B cell (primary cell): ENCODE measurements around the gene NCBP3. TPM values are rescaled to one million over a fixed set of nuclear protein-coding genes. Genes with fewer than 3 reads are reported as not detected.

Experiments
- ATAC-seq: fragments of 200-7000 bp; cut with Tn5 transposase; one replicate; pipeline ENCODE4 v1.10.0; 2021; ENCODE audit warnings: low read depth, mild to moderate bottlenecking, moderate number of reproducible peaks, moderate library complexity
- CTCF ChIA-PET: fragments of 350-600 bp; sonication (Branson Sonifier 250); formaldehyde crosslinking; loops from one replicate; lab custom pipeline; 2021; ENCODE audit warnings: antibody characterized with exemption, inconsistent platforms; lab: Charles Lee
- POLR2A ChIA-PET: fragments of 350-600 bp; sonication (Branson Sonifier 250); formaldehyde crosslinking; loops from one replicate; lab custom pipeline; 2021; ENCODE audit warnings: antibody characterized with exemption; lab: Charles Lee
- DNase-seq: peaks from one replicate; pipeline ENCODE4 v3.0.0; 2013
- H2AFZ ChIP-seq: 2 replicates; pipeline ENCODE4 v1.6.1; 2012; ENCODE audit warnings: mild to moderate bottlenecking, low read depth, low read length; ENCODE audit not compliant: insufficient read depth, poor library complexity, severe bottlenecking
- H3K27ac ChIP-seq, 2 donors: 1 replicate in 1 of 2; 2 replicates in 1 of 2; pipeline ENCODE4 v1.5.1; 2012 to 2013; ENCODE audit warnings: low read length in 2 of 2, mild to moderate bottlenecking in 2 of 2, moderate library complexity in 1 of 2
- H3K27me3 ChIP-seq, 4 experiments: fragments of 200-600 bp in 1 of 4; sonication (generic) in 1 of 4; replicated peaks in 1 of 4; 1 replicate in 2 of 4; 2 replicates in 2 of 4; pipeline versions ENCODE4 v1.6.1 to v1.7.0; 2013 to 2016; ENCODE audit warnings: low read length in 3 of 4, mild to moderate bottlenecking in 2 of 4, mixed read lengths in 1 of 4, moderate library complexity in 1 of 4; ENCODE audit not compliant: insufficient read depth in 4 of 4, control insufficient read depth in 3 of 4; ENCODE audit errors: control extremely low read depth in 1 of 4
- H3K36me3 ChIP-seq, 2 experiments: replicated peaks in 1 of 2; 1 replicate in 1 of 2; 2 replicates in 1 of 2; pipeline versions ENCODE4 v1.6.1 to v1.7.1; 2013; ENCODE audit warnings: low read length in 1 of 2; ENCODE audit not compliant: insufficient read depth in 2 of 2, control insufficient read depth in 1 of 2; ENCODE audit errors: control extremely low read depth in 1 of 2, extremely low read depth in 1 of 2
- H3K4me1 ChIP-seq, 2 donors: fragments of 200-600 bp in 1 of 2; sonication (generic) in 1 of 2; 1 replicate in 1 of 2; 2 replicates in 1 of 2; pipeline versions ENCODE4 v1.5.1 to v1.6.1; 2013 to 2017; ENCODE audit warnings: low read length in 2 of 2; ENCODE audit not compliant: control insufficient read depth in 2 of 2, insufficient read depth in 2 of 2
- H3K4me2 ChIP-seq: replicated peaks from 2 replicates; pipeline ENCODE3; 2012; ENCODE audit warnings: mild to moderate bottlenecking, low read depth, low read length; ENCODE audit not compliant: poor library complexity, severe bottlenecking
- H3K4me3 ChIP-seq, 5 experiments: fragments of 200-600 bp in 1 of 5; sonication (generic) in 1 of 5; 1 replicate in 3 of 5; 2 replicates in 2 of 5; pipeline versions ENCODE4 v1.5.1 to v1.7.0; 2011 to 2016; ENCODE audit warnings: low read length in 4 of 5, mild to moderate bottlenecking in 4 of 5, low read depth in 2 of 5, control low read depth in 1 of 5, moderate library complexity in 1 of 5; ENCODE audit not compliant: insufficient read depth in 1 of 5; ENCODE audit errors: control extremely low read depth in 1 of 5, extremely low read depth in 1 of 5
- H3K79me2 ChIP-seq: fragments of 200-600 bp; sonication (generic); one replicate; pipeline ENCODE4 v1.6.0; 2016; ENCODE audit warnings: low read length; ENCODE audit not compliant: control insufficient read depth, insufficient read depth
- H3K9ac ChIP-seq: fragments of 200-600 bp; sonication (generic); 2 replicates; pipeline ENCODE4 v1.6.1; 2017; ENCODE audit warnings: mild to moderate bottlenecking, low read length, moderate library complexity
- H3K9me3 ChIP-seq, 3 donors: one replicate each; pipeline versions ENCODE4 v1.6.1 to v1.7.1; 2013; ENCODE audit warnings: low read length in 2 of 3; ENCODE audit not compliant: control insufficient read depth in 2 of 3, insufficient read depth in 1 of 3; ENCODE audit errors: control extremely low read depth in 1 of 3
- H4K20me1 ChIP-seq: 2 replicates; pipeline ENCODE4 v1.6.0; 2012; ENCODE audit warnings: mild to moderate bottlenecking, low read length; ENCODE audit not compliant: insufficient read depth, control insufficient read depth, poor library complexity, severe bottlenecking
- H3K27ac Mint-ChIP-seq: one replicate; pipeline ENCODE4 v1.8.0; 2021; ENCODE audit warnings: mixed read lengths
- H3K27me3 Mint-ChIP-seq: one replicate; pipeline ENCODE4 v1.8.0; 2021; ENCODE audit warnings: mixed read lengths
- H3K4me1 Mint-ChIP-seq: one replicate; pipeline ENCODE4 v1.8.0; 2021; ENCODE audit warnings: mixed read lengths
- H3K4me3 Mint-ChIP-seq: one replicate; pipeline ENCODE4 v1.8.0; 2021; ENCODE audit warnings: mixed read lengths
- H3K9me3 Mint-ChIP-seq: one replicate; pipeline ENCODE4 v1.8.0; 2022; ENCODE audit warnings: mixed read lengths; ENCODE audit not compliant: insufficient read depth
- CTCF ChIP-seq: fragments of 200-600 bp; IDR thresholded peaks from one replicate; pipeline ENCODE4 v1.8.0; 2022; ENCODE audit warnings: antibody characterized with exemption, mild to moderate bottlenecking
- EZH2 ChIP-seq: IDR thresholded peaks from 2 replicates; pipeline ENCODE4 v1.6.1; 2012; ENCODE audit warnings: borderline replicate concordance, low read depth, mild to moderate bottlenecking, moderate library complexity, low read length; ENCODE audit not compliant: insufficient read depth, poor library complexity, severe bottlenecking
- WGBS: methylation state at CpG from one replicate; pipeline ENCODE4 v1.1.5; 2013; ENCODE audit warnings: missing lambda C conversion rate; ENCODE audit not compliant: insufficient coverage; 5-methylcytosine and 5-hydroxymethylcytosine counted together
- intact Hi-C: fragments of 100-400 bp; cut with micrococcal nuclease; formaldehyde crosslinking; loops from one replicate; pipeline ENCODE4 v1.10.0; 2022
- polyA plus RNA-seq: library from polyadenylated mRNA; depleted of rRNA; stranded (reverse); fragments of >200 nt; gene quantifications from 2 replicates; pipeline ENCODE4 v1.2.3, GENCODE V29; 2012
- total RNA-seq, 2 donors: library from RNA; stranded (reverse); fragments of 120-200 nt in 1 of 2; gene quantifications; 1 replicate in 1 of 2; 2 replicates in 1 of 2; pipeline versions ENCODE4 v1.2.3 to v1.2.4, GENCODE V29; 2013 to 2022

The NCBP3 gene
- total and polyA plus RNA-seq, 2 donors (not counting 1 experiment from before 2014, with no cell fraction given): 11.1 to 71.7 TPM

- H3K4me3 Mint-ChIP-seq: peak within 1 kb of the TSS; percentile 93
- ATAC-seq (peak; percentile 86), DNase-seq (peak; percentile 95)
- Histone ChIP-seq H3K36me3 (no peaks in the 10 kb centered on the region), H3K4me3 (peak within 1 kb of the TSS; percentile 14 to 75 (median 64)), H3K9ac (peak within 1 kb of the TSS; percentile 77), H2AFZ (peak within 1 kb of the TSS; percentile 91), H3K79me2 (peaks cover 15% of the 10 kb centered on the region), H4K20me1 (no peaks in the 10 kb centered on the region), H3K4me2 (peak within 1 kb of the TSS; percentile 100), H3K27ac (peak within 1 kb of the TSS; percentile 56 to 57), H3K4me1 (peaks cover 20 to 42% of the 10 kb centered on the region in 2 donors), H3K27me3 (no peaks in the 10 kb centered on the region), H3K9me3 (no peaks in the 10 kb centered on the region)
- H3K27me3 Mint-ChIP-seq: no peaks in the 10 kb centered on the region
- peak within 1 kb of the TSS; percentile 89 for H3K27ac Mint-ChIP-seq
- CTCF ChIA-PET: interaction anchor here (0.8 to 5.6 kb wide), 8 partner anchors 10 to 106 kb away, joined by 3 to 48 read pairs (median 6); partner anchors contain the start of gene NCBP3
- intact Hi-C loops: loop anchor here (1.0 to 2.0 kb wide), 5 partner anchors 11 to 68 kb away; partner anchors contain the start of gene NCBP3
- POLR2A ChIA-PET: interaction anchor here (0.6 to 1.7 kb wide), 6 partner anchors 11 to 72 kb away, joined by 4 to 15 read pairs (median 6); partner anchors contain the start of gene P2RX1
- TF ChIP-seq CTCF (no peak), EZH2 (no peak)
- H3K4me1 Mint-ChIP-seq: peaks cover 40% of the 10 kb centered on the region
- 3% methylated on average over 71 of the region's 75 CpGs for WGBS
- no peaks in the 10 kb centered on the region for H3K9me3 Mint-ChIP-seq
Observed at GRCh38 chr17:3893003-3893719, 47.1 kb upstream of the NCBP3 start, which contains the start of gene CAMKK1. Gene CAMKK1, minus strand, starts transcription at chr17:3893053. Its CDS starts 7,366 bp downstream, at chr17:3885687.
